Measurements from ENCODE around the gene DONSON. TPM values are rescaled to one million over a fixed set of nuclear protein-coding genes. Genes with fewer than 3 reads are reported as not detected.

DONSON gene
- total RNA-seq, 1 donor from 2014 or later, result 41.4 TPM

- no peak for DNase-seq (ENCODE audit: low read depth)
- H3K4me3 ChIP-seq (ENCODE audit: low read depth, low read length), result peak within 1 kb of the TSS; percentile 93
- no peak for TF ChIP-seq CTCF (conservative IDR thresholded peaks at IDR 0.05; ENCODE audit: low read depth, low read length)
Observed at GRCh38 chr21:33541756-33542639, 46.5 kb downstream of the DONSON start, which contains the start of gene GART. TSS of gene GART (minus strand) at chr21:33542117. CDS start at chr21:33539315, 2,802 bp downstream.

GRCh38 chr21:33541105-33541711 is 47.3 kb downstream of the DONSON start:
- DNase-seq (ENCODE audit: low read depth), result no peak
- H3K4me3 ChIP-seq (ENCODE audit: low read depth, low read length), result peak overlapping the region; percentile 93
- no peak for TF ChIP-seq CTCF (conservative IDR thresholded peaks at IDR 0.05; ENCODE audit: low read depth, low read length)

GRCh38 chr21:33540711-33541104 is 47.8 kb downstream of the DONSON start:
- DNase-seq (ENCODE audit: low read depth), result no peak
- TF ChIP-seq CTCF (conservative IDR thresholded peaks at IDR 0.05; ENCODE audit: low read depth, low read length), result no peak
- peak overlapping the region; percentile 93 for H3K4me3 ChIP-seq (ENCODE audit: low read depth, low read length)

- TF ChIP-seq CTCF (conservative IDR thresholded peaks at IDR 0.05; ENCODE audit: low read depth, low read length), result no peak
- H3K4me3 ChIP-seq (ENCODE audit: low read depth, low read length), result no peak overlapping the region
- DNase-seq (ENCODE audit: low read depth), result no peak
Observed at GRCh38 chr21:33539616-33540015, 48.9 kb downstream of the DONSON start.

- no peak for DNase-seq (ENCODE audit: low read depth)
- TF ChIP-seq CTCF (conservative IDR thresholded peaks at IDR 0.05; ENCODE audit: low read depth, low read length), result no peak
- no peak overlapping the region for H3K4me3 ChIP-seq (ENCODE audit: low read depth, low read length)
Observed at GRCh38 chr21:33537212-33537611, 51.3 kb downstream of the DONSON start.

GRCh38 chr21:33531007-33531406 is 57.5 kb downstream of the DONSON start:
- no peak for DNase-seq (ENCODE audit: low read depth)
- no peak overlapping the region for H3K4me3 ChIP-seq (ENCODE audit: low read depth, low read length)
- no peak for TF ChIP-seq CTCF (conservative IDR thresholded peaks at IDR 0.05; ENCODE audit: low read depth, low read length)

Other genes starting within 250 kb of the DONSON start
- gene IFNGR2, start 185.3 kb downstream of the DONSON start, total RNA-seq, result 59.9 and 64.5 TPM in 2 replicates
- 22.2 and 39.8 TPM in 2 replicates for gene TMEM50B, start 108.7 kb downstream of the DONSON start, total RNA-seq
- 0.87 and 0.92 TPM in 2 replicates for gene DNAJC28, start 97.0 kb downstream of the DONSON start, total RNA-seq
- 79.2 and 150 TPM in 2 replicates for gene GART, start 46.6 kb downstream of the DONSON start, total RNA-seq
- gene SON, start 45.6 kb downstream of the DONSON start, total RNA-seq, result 176 and 230 TPM in 2 replicates
- 15.5 and 27.2 TPM in 2 replicates for gene CRYZL1, start 53.1 kb upstream of the DONSON start, total RNA-seq
- gene ITSN1, start 53.8 kb upstream of the DONSON start, total RNA-seq, result 24.5 and 30.3 TPM in 2 replicates

Measured in epithelial cell of proximal tubule (primary cell).